NCI-H526 treated with DMSO at 0.1 percent for 48 hours (cell line): ENCODE data around the gene ANGPTL8.

Source experiments
- DNase-seq: peaks from one replicate; lab custom pipeline; 2025; lab: John Stamatoyannopoulos, UW

ANGPTL8 gene

DNA sequence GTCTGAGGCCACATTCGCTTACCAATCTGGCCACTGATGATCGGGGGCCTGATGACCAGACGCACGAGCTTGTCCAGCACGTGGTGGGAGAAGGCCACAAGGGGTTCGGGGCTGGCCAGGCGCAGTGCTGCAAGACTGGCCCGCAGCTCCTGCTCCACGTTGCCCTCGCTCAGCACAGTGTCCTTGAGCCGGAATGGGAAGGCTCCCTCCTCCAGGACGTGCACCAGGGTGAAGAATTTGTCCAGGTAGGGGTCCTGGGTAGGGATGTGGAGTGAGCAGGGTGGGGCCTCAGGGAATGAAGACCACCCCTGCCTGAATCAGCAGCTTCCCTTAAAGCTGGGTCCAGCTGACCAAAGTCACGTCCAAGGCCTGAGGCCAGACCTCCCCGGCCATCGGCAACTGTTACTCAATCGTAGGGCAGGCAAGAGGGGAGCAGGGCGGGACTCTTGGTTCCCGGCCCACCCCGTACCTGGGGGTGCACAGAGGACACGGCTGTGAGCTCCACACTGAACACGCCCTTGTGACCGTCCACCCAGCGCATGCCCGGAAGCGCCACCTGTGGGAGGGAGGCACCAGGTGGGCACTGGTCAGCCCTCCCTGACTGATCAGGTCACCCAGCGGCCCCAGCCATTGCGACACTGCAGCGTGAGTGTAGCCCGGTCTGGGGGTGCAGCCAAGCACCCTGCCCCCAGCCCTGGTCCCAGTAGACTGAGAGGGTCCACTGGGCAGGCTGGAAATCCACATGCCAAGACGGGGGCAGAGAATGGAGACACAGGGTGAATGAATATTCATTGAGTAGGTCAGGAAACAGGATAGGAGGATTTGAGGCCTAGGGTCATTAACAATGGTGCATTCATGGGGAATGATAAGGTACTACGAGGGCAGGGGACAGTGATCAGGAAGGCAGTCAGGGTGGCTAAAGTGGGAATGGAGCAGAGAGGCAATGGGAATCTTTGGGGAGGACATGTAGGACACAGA, 2.8 kb upstream of the ANGPTL8 start:
- DNase-seq = no peak

DNA sequence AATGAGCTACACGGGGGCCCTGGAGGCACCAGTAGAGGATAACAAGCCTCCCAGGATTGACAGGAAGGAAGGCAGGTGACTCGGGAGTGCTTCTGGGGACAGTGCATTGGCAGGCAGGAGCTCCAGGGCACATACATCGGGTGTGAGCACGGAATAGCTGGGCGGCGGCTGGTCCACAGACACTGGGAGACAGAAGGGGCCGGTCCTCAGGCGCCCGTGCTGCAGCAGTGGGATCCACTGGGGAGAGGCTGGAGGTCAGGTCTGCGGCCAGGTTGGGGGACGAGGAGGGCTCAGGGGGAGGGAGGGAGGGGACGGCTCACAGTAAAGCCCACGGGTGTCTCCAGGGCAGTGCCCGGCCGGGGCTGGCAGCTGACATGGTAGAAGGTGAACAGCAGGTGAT, 2.1 kb upstream of the ANGPTL8 start:
- DNase-seq = no peak

DNA sequence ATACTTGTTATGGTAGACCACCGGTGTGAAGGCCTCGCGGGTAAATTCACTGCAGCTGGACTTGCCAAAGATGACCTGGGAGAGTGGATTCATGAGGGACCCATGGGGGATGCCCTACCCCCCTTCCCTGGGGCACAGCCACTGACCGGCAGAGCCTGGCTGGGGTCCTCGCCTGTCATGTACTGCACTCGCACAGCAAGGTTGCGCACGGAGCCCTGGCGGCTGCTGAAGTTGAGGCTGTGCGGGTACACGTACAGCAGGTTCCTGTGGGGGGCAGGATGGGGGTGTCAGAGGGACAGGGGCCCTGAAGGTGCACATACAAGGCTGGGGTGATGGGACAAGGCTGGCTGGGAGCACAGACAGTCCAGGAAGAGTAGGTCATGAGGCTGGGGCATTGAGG, 1.4 kb upstream of the ANGPTL8 start:
- DNase-seq = no peak

DNA sequence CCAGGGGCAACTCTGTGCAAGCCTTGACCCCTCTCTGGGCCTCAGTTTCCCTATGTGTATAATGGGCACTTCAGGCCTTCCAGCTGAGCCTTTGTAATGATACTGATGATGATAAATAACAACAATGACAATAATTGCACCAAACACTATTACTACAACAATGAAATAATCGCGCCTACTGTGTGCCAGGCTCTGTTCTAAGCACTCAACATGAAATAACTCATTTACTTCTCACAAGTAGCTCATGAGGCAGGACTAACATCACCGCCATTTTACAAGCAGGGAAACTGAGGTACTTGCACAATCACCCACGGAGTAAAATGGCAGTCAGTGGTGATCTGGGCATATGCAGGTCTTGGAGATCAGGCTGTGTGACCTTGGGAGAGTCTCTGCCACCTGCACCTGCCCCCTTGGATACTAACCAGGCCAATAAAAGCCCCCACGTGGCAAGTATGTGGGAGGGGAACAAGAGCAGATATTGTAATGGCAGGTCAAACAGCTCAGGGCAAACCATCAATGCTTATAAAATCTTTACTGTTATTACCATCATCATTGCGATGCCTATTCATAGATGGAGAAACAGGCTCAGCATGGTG, 540 bp upstream of the ANGPTL8 start:
- DNase-seq = no peak

DNA sequence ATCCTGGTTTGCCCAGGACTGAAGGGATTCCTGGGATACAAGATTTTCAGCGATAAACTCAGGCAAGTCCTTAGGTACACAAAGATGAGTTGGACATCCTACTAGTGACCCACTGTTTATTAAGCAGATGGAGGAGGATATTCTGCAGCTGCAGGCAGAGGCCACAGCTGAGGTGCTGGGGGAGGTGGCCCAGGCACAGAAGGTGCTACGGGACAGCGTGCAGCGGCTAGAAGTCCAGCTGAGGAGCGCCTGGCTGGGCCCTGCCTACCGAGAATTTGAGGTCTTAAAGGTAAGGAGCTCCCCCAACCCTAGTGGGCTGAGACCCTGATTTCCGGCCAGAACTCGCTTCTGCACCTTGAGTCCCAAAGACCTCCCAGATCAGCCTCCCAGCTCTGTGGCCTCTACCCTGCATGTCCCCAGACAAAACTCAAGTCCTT, 607 bp downstream of the ANGPTL8 start:
- DNase-seq = no peak

DNA sequence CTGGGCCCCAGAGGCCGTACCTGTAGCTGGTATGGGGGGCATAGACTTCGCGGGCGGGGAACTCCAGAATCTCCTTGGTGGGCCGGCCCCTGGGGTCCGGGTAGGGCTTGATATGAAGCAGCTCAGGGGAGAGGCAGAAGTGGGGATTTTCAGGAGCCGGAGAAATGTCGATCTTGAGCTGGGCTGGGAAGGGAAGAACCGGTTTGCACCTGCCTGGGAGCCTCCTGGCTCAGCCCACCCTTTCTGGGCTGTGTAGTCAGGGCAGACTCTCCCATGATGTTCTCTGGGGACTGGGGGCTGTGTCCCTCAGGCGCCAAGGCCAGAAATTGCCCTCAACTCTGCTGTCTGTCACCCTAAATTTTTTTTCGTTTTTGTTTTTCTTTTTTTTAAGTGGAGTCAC, 2.6 kb downstream of the ANGPTL8 start:
- no peak for DNase-seq

DNA sequence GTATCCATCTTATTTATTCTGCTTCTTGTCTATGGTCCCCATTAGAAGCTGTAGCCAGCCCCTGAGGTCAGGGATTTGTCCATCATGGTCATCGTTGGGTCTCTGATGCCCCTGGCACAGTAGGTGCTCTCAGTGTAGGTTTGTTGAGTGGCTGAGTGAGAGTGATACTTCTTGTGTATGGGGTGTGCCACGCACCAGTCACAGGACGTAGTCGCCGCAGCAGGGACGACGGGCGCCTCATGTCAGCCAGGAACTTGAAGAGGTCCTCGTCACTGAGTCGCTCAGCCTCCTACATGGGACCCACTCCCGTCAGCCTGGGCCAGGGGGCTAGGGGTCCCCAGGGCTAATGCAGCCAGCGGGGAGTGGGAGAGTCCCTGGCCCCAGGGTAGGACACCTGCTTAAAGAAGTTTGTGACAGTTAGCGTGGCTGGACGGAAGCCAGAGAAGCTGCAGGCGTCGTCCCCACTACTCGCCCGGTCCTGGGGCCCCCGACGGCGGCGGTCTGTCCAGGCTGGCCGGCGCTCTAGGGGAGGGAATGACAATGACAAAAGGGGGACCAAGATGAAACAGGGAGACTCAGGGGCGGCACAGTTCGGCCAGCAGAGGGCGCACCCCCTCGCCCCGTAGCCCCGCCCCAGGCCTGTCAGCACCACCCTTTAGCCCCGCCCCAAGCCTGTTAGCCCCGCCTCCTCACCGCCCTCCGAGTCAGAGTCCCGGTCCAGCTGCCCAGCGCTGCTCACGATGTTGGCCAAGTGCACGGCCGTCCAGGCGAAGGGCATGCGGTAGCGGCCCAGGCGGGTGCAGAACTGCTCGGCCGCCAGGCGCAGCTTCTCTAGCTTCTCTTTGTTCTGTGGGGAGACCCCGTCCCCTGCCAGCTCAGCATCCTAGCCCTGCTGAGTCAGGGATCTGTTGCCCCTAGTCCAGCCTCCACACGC, 3.7 kb downstream of the ANGPTL8 start:
- DNase-seq = no peak

DNA sequence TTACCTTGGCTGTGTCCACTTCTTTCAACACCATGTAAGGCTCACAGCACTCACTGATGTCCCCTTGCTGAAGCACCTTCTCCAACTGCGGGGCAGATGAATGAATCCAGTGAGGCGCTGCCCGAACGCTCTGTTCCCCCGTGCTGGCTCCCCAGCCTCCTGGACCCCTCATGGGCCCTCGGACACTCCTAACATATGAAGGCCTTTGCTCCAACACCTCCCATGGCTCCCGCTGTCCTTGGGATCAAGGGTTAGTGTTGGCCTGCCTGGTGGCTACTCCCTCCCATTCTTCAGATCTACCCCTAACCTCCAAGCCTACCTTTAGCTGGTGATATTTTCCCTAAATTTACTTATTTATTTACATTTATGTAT, 4.4 kb downstream of the ANGPTL8 start:
- DNase-seq = no peak

DNA sequence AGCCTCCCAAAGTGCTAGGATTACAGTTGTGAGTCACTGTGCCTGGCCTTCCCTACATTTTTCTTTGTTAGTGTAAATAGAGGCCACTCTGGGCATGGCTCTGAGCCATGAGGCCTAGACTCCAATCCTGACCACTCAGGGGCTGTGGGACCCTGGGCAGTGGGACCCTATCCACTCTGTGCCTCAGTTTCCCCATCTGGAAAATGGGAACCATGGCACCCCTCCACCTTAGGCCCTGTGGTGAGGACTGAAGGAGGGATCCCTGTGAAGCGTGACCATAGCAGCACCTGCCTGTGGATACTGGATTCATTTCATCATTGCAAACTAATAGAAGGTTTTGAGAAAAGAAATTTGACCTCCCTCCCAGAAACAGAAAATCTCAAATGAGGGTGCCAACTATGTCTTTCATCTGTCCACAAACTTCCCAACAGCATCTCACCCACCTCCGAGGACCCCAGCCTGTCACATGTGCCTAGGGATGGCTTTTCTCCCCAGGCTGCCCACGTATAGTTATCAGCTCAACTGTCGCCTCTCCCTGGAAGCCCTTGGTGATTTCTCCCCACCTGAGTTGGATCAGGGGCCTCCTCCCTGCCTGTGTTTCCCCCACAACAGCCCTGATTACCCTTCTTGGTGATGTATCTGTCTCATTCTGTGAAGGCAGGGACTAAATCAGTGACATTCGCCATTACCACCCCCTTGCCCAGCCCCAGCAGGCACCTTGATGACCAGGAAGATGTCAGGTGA, 5.6 kb downstream of the ANGPTL8 start:
- no peak for DNase-seq

DNA sequence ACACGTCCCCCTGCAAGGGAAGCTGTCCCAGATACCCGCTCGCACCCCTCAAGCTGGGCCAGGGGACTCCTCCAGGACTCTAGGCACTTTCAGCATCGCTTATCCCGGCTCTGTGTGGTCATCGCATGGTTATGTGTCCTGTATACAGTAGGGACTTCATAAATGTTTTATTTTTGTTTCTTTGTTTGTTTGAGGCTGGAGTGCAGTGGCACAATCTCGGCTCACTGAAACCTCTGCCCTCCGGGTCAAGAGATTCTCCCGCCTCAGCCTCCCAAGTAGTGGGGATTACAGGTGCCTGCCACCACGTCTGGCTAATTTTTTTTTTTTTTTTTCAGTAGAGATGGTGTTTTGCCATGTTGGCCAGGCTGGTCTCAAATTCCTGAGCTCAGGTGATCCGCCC, 7.5 kb downstream of the ANGPTL8 start:
- DNase-seq = no peak

DNA sequence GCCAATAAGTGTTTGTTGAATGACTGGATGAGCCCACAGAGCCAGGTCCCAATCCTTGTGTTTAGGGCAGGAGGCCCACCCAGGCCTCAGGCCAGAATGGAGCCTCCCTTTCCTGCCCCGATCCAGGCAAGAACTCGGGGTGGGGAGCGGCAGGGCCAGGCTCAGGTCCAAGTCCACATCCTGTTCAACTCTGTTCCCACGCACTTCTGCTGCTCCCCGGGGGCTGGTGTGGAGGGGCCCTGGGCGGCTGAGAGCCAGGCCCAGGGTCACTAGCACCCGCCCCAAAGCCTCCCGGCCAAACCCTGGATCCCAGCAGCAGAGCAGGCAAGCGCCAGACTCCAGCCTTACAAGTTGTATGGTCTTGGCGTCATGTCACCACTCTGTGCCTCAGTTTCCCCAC, 8.0 kb downstream of the ANGPTL8 start:
- DNase-seq = no peak

DNA sequence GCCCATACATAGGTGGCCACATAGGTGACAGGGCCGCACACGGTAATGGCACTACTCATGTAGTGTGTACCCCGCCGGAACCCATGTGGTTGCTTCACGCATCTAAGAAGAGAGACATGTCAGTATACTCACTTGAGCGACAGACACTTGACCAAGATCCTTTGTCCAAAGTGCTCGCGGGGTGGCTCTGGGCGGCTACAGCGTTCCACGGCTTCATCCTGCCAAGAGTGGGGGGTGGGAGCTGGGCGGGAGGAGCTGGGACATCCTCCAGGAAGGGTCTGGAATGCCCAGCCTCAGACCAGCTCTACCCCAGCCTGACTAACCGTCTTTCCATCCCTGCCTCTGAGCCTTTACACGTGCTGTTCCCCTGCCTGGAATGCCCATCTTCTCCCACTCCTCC, 8.5 kb downstream of the ANGPTL8 start:
- DNase-seq = no peak

DNA sequence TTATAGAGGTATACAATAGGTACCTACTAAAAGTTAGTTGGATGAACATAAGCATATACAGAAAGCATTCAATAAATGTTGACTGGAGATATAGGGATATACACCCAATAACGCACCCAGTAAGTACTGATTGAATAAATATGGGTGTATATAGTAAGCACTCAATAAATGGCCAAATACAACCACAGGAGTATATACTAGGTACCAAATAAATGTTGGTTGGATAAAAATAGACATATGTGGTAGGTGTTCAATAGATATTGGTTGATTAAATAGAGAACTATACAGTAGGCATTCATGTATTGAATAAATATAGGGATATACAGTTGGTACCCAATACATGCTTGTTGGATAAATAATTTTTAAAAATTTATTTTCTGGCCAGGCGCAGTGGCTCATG, 9.4 kb downstream of the ANGPTL8 start:
- DNase-seq = no peak

DNA sequence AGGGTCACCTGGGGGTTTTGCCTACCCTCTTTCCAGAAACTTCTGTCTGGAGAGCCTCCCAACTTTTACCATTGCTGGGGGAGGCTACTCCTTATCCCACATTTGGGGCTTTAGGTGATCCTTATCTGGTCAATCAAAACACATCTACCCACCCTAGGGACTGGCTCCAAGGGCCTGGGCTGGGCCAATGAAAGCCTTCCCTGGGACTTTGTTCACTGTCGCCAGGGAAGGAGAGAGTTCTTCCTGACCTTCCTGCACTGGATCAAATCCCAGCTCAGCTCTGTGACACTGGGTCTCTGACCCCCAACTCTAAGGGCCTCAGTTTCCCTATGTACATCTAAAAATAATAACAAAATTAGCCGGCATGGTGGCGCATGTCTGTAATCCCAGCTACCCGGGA, 11.8 kb downstream of the ANGPTL8 start:
- DNase-seq = no peak

DNA sequence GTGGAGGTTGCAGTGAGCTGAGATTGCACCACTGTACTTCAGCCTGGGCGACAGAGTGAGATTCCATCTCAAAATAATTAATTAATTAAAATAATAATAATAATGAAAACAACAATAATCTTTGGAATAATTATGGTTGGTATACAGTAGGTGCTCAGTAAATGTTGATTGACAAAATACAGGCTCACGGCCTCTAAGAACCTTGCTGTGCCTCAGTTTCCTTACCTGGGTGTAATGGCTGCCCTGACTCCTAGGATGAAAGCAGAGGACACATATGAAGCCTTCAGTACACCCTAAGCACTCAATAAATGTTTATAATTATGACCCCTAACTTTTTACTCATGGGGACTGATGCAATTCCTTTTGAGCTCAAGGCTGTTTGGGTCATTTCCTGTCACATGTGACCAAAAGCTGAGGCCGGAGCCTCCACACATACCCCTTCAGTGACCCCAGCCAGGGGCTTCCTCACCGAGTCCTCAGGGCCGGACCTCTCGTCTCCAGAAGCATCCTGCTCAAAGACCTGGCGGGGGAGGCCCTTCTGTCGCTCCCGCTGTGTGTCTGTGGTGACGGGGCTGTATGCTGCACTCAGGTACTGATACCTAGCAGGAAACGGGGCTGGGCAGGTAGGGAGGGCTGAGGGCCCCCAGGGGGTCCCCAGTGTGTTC, 12.4 kb downstream of the ANGPTL8 start:
- no peak for DNase-seq

DNA sequence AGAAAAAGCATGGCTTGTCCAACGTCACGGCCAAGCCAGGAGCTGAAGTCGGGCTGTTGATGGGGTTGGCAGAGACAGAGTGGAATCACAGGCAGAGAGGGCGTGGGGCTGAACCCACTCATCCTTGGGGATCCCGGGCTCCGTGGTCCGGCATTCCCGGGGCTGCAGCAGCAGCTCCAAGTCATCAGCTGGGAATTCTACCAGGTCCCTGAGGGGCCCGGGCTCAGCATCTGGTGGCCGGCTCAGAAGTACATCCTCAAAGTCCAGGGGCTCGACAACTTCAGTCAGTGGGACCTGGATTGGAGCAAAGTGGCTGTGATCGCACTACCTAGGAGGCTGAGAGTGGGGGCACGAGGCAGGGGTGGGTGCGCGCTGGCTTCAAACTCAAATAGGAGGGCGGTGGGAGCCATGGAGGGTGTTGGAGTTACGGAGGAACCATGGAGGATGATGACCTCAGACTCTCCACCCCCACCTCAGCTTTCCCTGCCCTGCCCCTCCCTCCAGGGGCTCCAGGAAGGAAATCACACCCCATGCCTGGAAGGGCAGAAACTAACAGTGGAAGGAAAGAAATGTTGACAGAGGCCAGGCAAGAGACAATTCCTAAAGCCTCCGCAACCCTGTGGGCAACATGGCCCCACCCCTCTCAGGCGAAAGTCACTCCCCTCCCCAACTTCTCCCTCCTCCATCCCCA, 13.4 kb downstream of the ANGPTL8 start:
- DNase-seq = no peak

DNA sequence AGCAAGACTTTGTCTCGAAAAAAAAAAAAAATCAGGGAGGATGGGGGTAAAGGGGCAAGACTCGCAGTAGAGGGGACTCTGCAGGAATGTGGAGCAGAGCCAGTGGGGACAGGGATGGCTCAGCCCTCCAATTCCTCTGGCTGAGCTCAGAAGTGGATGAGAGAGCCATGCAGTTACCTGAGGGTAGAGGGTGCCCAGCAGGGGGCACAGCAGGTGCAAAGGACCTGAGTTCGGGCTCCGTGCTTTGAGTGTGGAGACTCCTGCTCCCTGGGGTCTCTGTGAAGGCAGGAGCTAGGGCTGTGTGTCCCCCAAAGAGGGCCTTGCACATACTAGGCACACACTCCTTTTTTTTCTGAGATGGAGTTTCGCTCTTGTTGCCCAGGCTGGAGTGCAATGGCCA, 15.2 kb downstream of the ANGPTL8 start:
- DNase-seq = no peak

DNA sequence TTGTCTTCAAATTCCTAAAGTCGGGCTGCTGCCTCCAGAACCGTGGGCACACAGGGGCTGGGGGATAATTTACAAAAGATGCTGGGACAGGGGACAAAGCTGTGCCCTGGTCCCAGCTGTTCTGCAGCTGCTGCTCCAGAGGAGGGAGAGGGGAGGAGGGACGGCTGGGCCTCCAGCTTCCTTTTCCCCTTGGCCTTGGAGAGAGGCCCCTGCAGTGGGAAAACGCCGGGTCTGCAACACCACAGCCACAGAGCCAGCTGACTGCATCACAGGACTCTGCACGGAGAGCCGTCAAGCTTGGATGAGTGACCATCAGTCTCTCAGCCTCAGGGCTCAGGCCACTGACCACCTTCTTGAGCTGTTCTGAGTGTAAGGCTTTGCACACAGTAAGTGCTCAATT, 16.8 kb downstream of the ANGPTL8 start:
- DNase-seq = no peak

DNA sequence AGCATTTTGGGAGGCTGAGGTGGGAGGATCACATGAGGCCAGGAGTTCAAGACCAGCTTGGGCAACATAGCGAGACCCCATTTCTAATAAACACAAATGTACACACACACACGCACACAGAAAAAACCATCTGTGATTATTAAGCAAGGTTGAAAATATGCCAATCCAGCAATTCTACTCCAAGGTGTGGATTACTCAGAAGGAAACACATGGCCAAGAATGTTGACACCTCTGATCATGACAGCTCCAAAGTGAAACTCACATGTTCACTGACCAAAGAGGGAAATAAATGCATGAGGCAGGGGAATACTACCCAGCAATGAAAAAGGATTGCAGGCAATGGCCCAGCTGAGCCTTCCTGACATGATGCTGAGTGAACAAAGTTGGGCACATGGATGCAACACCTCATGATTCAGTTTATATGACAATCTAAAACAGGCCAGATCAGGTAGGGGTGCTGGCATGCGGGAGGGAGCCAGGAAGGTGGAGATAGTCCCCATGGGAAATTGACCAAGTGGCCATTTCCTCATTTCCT, 18.5 kb downstream of the ANGPTL8 start:
- no peak for DNase-seq

DNA sequence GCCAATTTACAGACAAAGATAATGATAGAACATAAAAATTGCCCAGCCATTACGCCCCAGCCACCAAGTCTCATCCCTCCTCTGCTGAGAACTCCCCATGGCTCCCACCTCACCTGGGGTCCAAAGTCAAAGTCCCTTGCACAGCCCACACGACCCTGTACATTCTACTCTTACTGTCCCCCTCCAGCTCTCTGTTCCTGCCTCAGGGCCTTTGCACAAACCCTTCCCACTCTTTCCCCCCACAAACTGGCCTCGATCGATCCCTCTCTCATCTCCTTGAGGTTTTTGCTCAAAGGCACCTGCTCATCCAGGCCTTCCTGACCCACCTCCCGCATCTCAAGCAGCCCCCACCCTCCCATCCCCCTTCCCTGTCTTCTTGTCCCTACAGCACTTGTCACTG, 21.6 kb downstream of the ANGPTL8 start:
- DNase-seq = no peak
